Naive thymus-derived CD4-positive, alpha-beta T cell (primary cell): Measurements from ENCODE around the gene USP53. TPM values are rescaled to one million over a fixed set of nuclear protein-coding genes. Genes with fewer than 3 reads are reported as not detected.

Experiments
- ATAC-seq: fragments of 150-1000 bp; cut with Tn5 transposase; 2 replicates; pipeline ENCODE4 v1.10.0; 2021; ENCODE audit warnings: mild to moderate bottlenecking, moderate library complexity
- CTCF ChIA-PET: fragments of 350-600 bp; sonication (Branson Sonifier 250); formaldehyde crosslinking; loops from one replicate; lab custom pipeline; 2021; ENCODE audit warnings: antibody characterized with exemption; lab: Charles Lee
- POLR2A ChIA-PET: fragments of 350-600 bp; sonication (Branson Sonifier 250); formaldehyde crosslinking; loops from one replicate; lab custom pipeline; 2021; ENCODE audit warnings: antibody characterized with exemption, inconsistent platforms; lab: Charles Lee
- DNase-seq, 9 donors: peaks; one replicate each; pipeline versions ENCODE4 v3.0.0 to v3.0.0-alpha.2; 2020 to 2022; ENCODE audit warnings: mixed read lengths in 1 of 9
- H3K27ac ChIP-seq: one replicate; pipeline ENCODE4 v1.7.0; 2013; ENCODE audit warnings: mild to moderate bottlenecking, low read depth, low read length, moderate library complexity
- H3K27me3 ChIP-seq, 2 donors: one replicate each; pipeline ENCODE4 v1.7.0; 2013; ENCODE audit warnings: low read length in 2 of 2, mild to moderate bottlenecking in 2 of 2, moderate library complexity in 2 of 2; ENCODE audit not compliant: control insufficient read depth in 2 of 2, insufficient read depth in 2 of 2
- H3K36me3 ChIP-seq, 3 experiments: 1 replicate in 2 of 3; 2 replicates in 1 of 3; pipeline ENCODE4 v1.7.0; 2013; ENCODE audit warnings: low read length in 3 of 3, mild to moderate bottlenecking in 3 of 3, moderate library complexity in 1 of 3; ENCODE audit not compliant: insufficient read depth in 3 of 3, control insufficient read depth in 2 of 3
- H3K4me1 ChIP-seq, 2 donors: one replicate each; pipeline ENCODE4 v1.7.0; 2013; ENCODE audit warnings: low read length in 2 of 2, mild to moderate bottlenecking in 2 of 2, moderate library complexity in 1 of 2; ENCODE audit not compliant: control insufficient read depth in 2 of 2, insufficient read depth in 2 of 2
- H3K4me3 ChIP-seq: 2 replicates; pipeline ENCODE4 v1.7.0; 2013; ENCODE audit warnings: mild to moderate bottlenecking, low read length
- H3K9me3 ChIP-seq, 3 experiments: 1 replicate in 2 of 3; 2 replicates in 1 of 3; pipeline ENCODE4 v1.7.0; 2013; ENCODE audit warnings: low read length in 3 of 3; ENCODE audit not compliant: control insufficient read depth in 2 of 3
- H3K27ac Mint-ChIP-seq, 9 donors: one replicate each; pipeline ENCODE4 v1.8.0; 2020 to 2022; ENCODE audit warnings: mixed read lengths in 9 of 9, mild to moderate bottlenecking in 8 of 9, moderate library complexity in 5 of 9, inconsistent platforms in 2 of 9
- H3K27me3 Mint-ChIP-seq, 5 donors: one replicate each; pipeline ENCODE4 v1.8.0; 2021 to 2022; ENCODE audit warnings: mixed read lengths in 5 of 5, mild to moderate bottlenecking in 1 of 5
- H3K36me3 Mint-ChIP-seq, 5 donors: one replicate each; pipeline ENCODE4 v1.8.0; 2020 to 2022; ENCODE audit warnings: mixed read lengths in 5 of 5, mild to moderate bottlenecking in 3 of 5, inconsistent platforms in 1 of 5
- H3K4me1 Mint-ChIP-seq, 7 donors: one replicate each; pipeline ENCODE4 v1.8.0; 2020 to 2022; ENCODE audit warnings: mixed read lengths in 7 of 7, mild to moderate bottlenecking in 3 of 7, inconsistent platforms in 1 of 7
- H3K4me3 Mint-ChIP-seq, 10 donors: one replicate each; pipeline ENCODE4 v1.8.0; 2020 to 2022; ENCODE audit warnings: mild to moderate bottlenecking in 10 of 10, mixed read lengths in 10 of 10, moderate library complexity in 6 of 10, inconsistent platforms in 2 of 10
- H3K9me3 Mint-ChIP-seq, 11 donors: one replicate each; pipeline ENCODE4 v1.8.0; 2020 to 2022; ENCODE audit warnings: mixed read lengths in 11 of 11, mild to moderate bottlenecking in 4 of 11, inconsistent platforms in 1 of 11, moderate library complexity in 1 of 11
- intact Hi-C, 2 donors: fragments of 100-400 bp; cut with micrococcal nuclease; formaldehyde crosslinking; loops; one replicate each; pipeline ENCODE4 v1.15.1; 2023
- polyA plus RNA-seq, 2 donors: library from polyadenylated mRNA; unstranded; fragments of 300-500 nt; fragmentation: Illumina TruSeq; gene quantifications; one replicate each; pipeline ENCODE4 v1.2.3, GENCODE V29; 2021
- total RNA-seq, 6 experiments: library from RNA in 5 of 6; stranded (reverse) in 5 of 6; gene quantifications; 1 replicate in 5 of 6; 2 replicates in 1 of 6; pipeline ENCODE4 v1.2.3 and lab custom pipeline; 2021 to 2026

The USP53 gene
- total and polyA plus RNA-seq, 7 experiments from 2014 or later = 7.3 to 29.8 (median 21.2) TPM

GRCh38 chr4:119314356-119314755, 101.8 kb downstream of the USP53 start:
- H3K4me3 Mint-ChIP-seq = no peak overlapping the region
- H3K4me3 ChIP-seq = no peak overlapping the region
- DNase-seq (peak in 7 of 9 donors; percentile 37 to 72 (median 61)), ATAC-seq (peak; percentile 80)
- ChIA-PET CTCF (interaction anchor here (0.7 to 1.8 kb wide), 7 partner anchors 9 to 313 kb away, joined by 3 to 7 read pairs (median 4); a partner anchor contains a TSS), POLR2A (no interaction called here)
- H3K27me3 ChIP-seq = no peaks in the 10 kb centered on the region
- no peaks in the 10 kb centered on the region for H3K36me3 Mint-ChIP-seq
- no peak overlapping the region for H3K27ac ChIP-seq
- no peaks in the 10 kb centered on the region for H3K9me3 ChIP-seq
- H3K4me1 Mint-ChIP-seq = peaks cover 0 to 2% (median 0%) of the 10 kb centered on the region in 7 donors
- H3K36me3 ChIP-seq = no peaks in the 10 kb centered on the region
- H3K9me3 Mint-ChIP-seq = no peaks in the 10 kb centered on the region
- peaks cover 0 to 40% (median 8%) of the 10 kb centered on the region in 5 donors for H3K27me3 Mint-ChIP-seq
- H3K4me1 ChIP-seq = no peaks in the 10 kb centered on the region
- peak overlapping the region in 2 of 9 donors; percentile 1 to 17 for H3K27ac Mint-ChIP-seq
- intact Hi-C loops = loop anchor here (1.0 to 2.0 kb wide), 10 partner anchors 63 to 736 kb away; partner anchors contain the start of gene PDE5A (in 1 of the 2)

- H3K9me3 Mint-ChIP-seq = no peaks in the 10 kb centered on the region
- intact Hi-C loops = loop anchor here in 1 of 2 donors (2.0 kb wide), 1 partner anchor 178 kb away; no protein-coding TSS in a partner anchor
- no peak overlapping the region for H3K4me3 Mint-ChIP-seq
- Histone ChIP-seq H3K27me3 (no peaks in the 10 kb centered on the region), H3K4me3 (no peak overlapping the region), H3K9me3 (no peaks in the 10 kb centered on the region), H3K36me3 (no peaks in the 10 kb centered on the region), H3K4me1 (no peaks in the 10 kb centered on the region), H3K27ac (no peak overlapping the region)
- peak overlapping the region in 1 of 9 donors; percentile 17 for H3K27ac Mint-ChIP-seq
- no peaks in the 10 kb centered on the region for H3K36me3 Mint-ChIP-seq
- no peak for ATAC-seq
- peaks cover 0 to 2% (median 0%) of the 10 kb centered on the region in 7 donors for H3K4me1 Mint-ChIP-seq
- DNase-seq = no peak
- CTCF ChIA-PET = interaction anchor here (0.6 to 1.3 kb wide), 2 partner anchors 63 to 314 kb away, joined by 3 to 4 read pairs; partner anchors contain the start of gene PDE5A
- POLR2A ChIA-PET = no interaction called here
- H3K27me3 Mint-ChIP-seq = peaks cover 0 to 37% (median 5%) of the 10 kb centered on the region in 5 donors
These were observed 102.5 kb downstream of the USP53 start for GRCh38 chr4:119315036-119315435.

- H3K9me3 ChIP-seq = no peaks in the 10 kb centered on the region
- no peak for ATAC-seq
- no peak overlapping the region for H3K4me3 ChIP-seq
- H3K4me3 Mint-ChIP-seq = no peak overlapping the region
- ChIA-PET CTCF (no interaction called here), POLR2A (interaction anchor here (1.1 kb wide), 1 partner anchor 9 kb away, joined by 3 read pairs; no protein-coding TSS in a partner anchor)
- no peaks in the 10 kb centered on the region for H3K36me3 ChIP-seq
- H3K4me1 Mint-ChIP-seq = peaks cover 0 to 8% (median 0%) of the 10 kb centered on the region in 7 donors
- peaks cover 0 to 1% (median 0%) of the 10 kb centered on the region in 11 donors for H3K9me3 Mint-ChIP-seq
- no peaks in the 10 kb centered on the region for H3K27me3 ChIP-seq
- no peaks in the 10 kb centered on the region for H3K36me3 Mint-ChIP-seq
- no peak for DNase-seq
- no peak overlapping the region for H3K27ac ChIP-seq
- peaks cover 0 to 44% (median 0%) of the 10 kb centered on the region in 5 donors for H3K27me3 Mint-ChIP-seq
- no peak overlapping the region for H3K27ac Mint-ChIP-seq
- no peaks in the 10 kb centered on the region for H3K4me1 ChIP-seq
- intact Hi-C loops = no loop called here
These were observed 105.5 kb downstream of the USP53 start for GRCh38 chr4:119317990-119318389.

- no peak for ATAC-seq
- H3K27ac ChIP-seq = no peak within 1 kb of the TSS
- POLR2A ChIA-PET = no interaction called here
These were observed 109.6 kb downstream of the USP53 start, which contains the start of gene FABP2 for GRCh38 chr4:119321921-119322687. FABP2 (minus strand) TSS chr4:119322138; CDS start chr4:119322102, 36 bp downstream.

GRCh38 chr4:119328695-119329094, 116.2 kb downstream of the USP53 start:
- intact Hi-C loops = no loop called here

More at GRCh38 chr4:119321921-119322687, 109.6 kb downstream of the USP53 start, which contains the start of gene FABP2:
- no peaks in the 10 kb centered on the region for H3K36me3 ChIP-seq
- intact Hi-C loops = no loop called here
- peaks cover 0 to 1% (median 0%) of the 10 kb centered on the region in 11 donors for H3K9me3 Mint-ChIP-seq
- no peak within 1 kb of the TSS for H3K27ac Mint-ChIP-seq
- H3K27me3 ChIP-seq = no peaks in the 10 kb centered on the region
- H3K4me1 ChIP-seq = no peaks in the 10 kb centered on the region
- no peak within 1 kb of the TSS for H3K4me3 ChIP-seq
- H3K9me3 ChIP-seq = no peaks in the 10 kb centered on the region
- CTCF ChIA-PET = interaction anchor here (0.6 to 1.4 kb wide), 3 partner anchors 8 to 729 kb away, joined by 3 to 5 read pairs (median 4); no protein-coding TSS in a partner anchor
- no peaks in the 10 kb centered on the region for H3K36me3 Mint-ChIP-seq
- DNase-seq = no peak
- peaks cover 0 to 8% (median 0%) of the 10 kb centered on the region in 7 donors for H3K4me1 Mint-ChIP-seq
- no peak within 1 kb of the TSS for H3K4me3 Mint-ChIP-seq
- peaks cover 0 to 22% (median 0%) of the 10 kb centered on the region in 5 donors for H3K27me3 Mint-ChIP-seq

GRCh38 chr4:119329835-119330620, 117.5 kb downstream of the USP53 start:
- Histone ChIP-seq H3K9me3 (no peaks in the 10 kb centered on the region), H3K4me3 (no peak overlapping the region), H3K27ac (no peak overlapping the region), H3K4me1 (no peaks in the 10 kb centered on the region), H3K36me3 (no peaks in the 10 kb centered on the region), H3K27me3 (no peaks in the 10 kb centered on the region)
- H3K4me3 Mint-ChIP-seq = peak overlapping the region in 1 of 10 donors; percentile 21
- H3K36me3 Mint-ChIP-seq = peaks cover 0 to 5% (median 0%) of the 10 kb centered on the region in 5 donors
- no peaks in the 10 kb centered on the region for H3K4me1 Mint-ChIP-seq
- peak overlapping the region in 1 of 9 donors; percentile 1 for H3K27ac Mint-ChIP-seq
- no peak for ATAC-seq
- DNase-seq = no peak
- CTCF ChIA-PET = no interaction called here
- H3K27me3 Mint-ChIP-seq = peaks cover 0 to 20% (median 12%) of the 10 kb centered on the region in 5 donors
- POLR2A ChIA-PET = interaction anchor here (0.9 kb wide), 1 partner anchor 30 kb away, joined by 3 read pairs; a partner anchor contains a TSS
- peaks cover 0 to 6% (median 0%) of the 10 kb centered on the region in 11 donors for H3K9me3 Mint-ChIP-seq
- intact Hi-C loops = no loop called here

More at GRCh38 chr4:119328695-119329094, 116.2 kb downstream of the USP53 start:
- H3K4me1 ChIP-seq = no peaks in the 10 kb centered on the region
- ATAC-seq (no peak), DNase-seq (no peak)
- peaks cover 0 to 6% (median 0%) of the 10 kb centered on the region in 11 donors for H3K9me3 Mint-ChIP-seq
- ChIA-PET POLR2A (interaction anchor here (0.6 kb wide), 1 partner anchor 1801 kb away, joined by 3 read pairs; no protein-coding TSS in a partner anchor), CTCF (interaction anchor here (0.6 kb wide), 1 partner anchor 18 kb away, joined by 3 read pairs; no protein-coding TSS in a partner anchor)
- H3K36me3 ChIP-seq = no peaks in the 10 kb centered on the region
- H3K27ac Mint-ChIP-seq = no peak overlapping the region
- H3K4me3 Mint-ChIP-seq = no peak overlapping the region
- H3K27me3 Mint-ChIP-seq = peaks cover 0 to 20% (median 12%) of the 10 kb centered on the region in 5 donors
- H3K27ac ChIP-seq = no peak overlapping the region
- H3K36me3 Mint-ChIP-seq = peaks cover 0 to 5% (median 0%) of the 10 kb centered on the region in 5 donors
- H3K9me3 ChIP-seq = no peaks in the 10 kb centered on the region
- H3K4me3 ChIP-seq = no peak overlapping the region
- H3K27me3 ChIP-seq = no peaks in the 10 kb centered on the region
- no peaks in the 10 kb centered on the region for H3K4me1 Mint-ChIP-seq
